Kidney capillary endothelial cell (primary cell): ENCODE data around the gene PDIA6.
A peak's percentile ranks its signal among the peaks of the same experiment; 100 is the strongest.

Experiments used
- DNase-seq: peaks from one replicate; pipeline ENCODE4 v3.0.0-alpha.2; 2018; ENCODE audit warnings: low spot score

Gene PDIA6

DNA sequence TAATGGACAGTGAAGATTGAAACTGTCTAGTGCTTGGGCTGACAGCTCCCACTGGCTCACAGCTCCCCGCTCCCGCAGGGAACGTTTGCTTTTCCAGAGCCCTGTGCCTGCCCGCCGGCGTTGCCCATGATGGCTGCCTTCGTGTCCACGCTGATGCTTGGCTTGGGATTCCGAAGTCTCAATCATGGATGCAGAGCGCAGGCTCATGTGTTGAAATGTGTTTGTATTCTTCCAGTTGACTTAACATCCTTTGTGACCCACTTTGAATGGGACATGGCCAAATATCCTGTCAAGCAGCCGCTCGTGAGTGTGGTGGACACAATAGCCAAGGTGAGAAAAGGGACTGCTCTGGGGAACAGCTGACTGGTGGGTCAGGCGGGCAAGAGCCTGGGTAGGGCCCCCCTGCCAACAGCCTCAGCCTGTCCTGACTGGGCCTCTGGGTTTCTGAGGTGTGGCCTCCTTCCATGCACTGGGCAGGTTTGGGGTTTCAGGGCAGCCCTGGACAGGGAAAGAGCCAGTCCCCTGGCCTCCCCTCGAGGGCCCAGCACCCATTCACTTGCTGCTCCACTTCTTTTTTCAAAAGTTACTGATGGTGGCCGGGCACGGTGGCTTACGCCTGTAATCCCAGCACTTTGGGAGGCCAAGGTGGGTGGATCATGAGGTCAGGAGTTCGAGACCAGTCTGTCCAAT lies 48.3 kb downstream of the PDIA6 start:
- DNase-seq, result no peak

DNA sequence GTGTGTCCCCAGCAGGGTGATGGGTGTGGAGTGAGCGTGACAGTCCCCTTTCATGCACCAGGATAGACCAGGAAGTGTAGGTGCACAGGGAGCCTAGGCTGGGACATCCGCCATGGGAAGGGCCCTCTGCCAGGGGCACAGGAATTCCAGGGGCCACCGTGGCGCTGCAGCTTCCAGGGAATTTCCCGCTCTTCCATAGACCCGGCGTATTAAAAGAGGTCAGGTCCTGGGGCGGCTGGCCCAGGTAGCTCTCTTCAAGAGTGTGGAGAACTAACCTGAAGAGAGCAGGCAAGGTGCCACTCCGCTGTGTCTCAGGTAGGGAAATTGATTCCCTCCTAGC lies 49.2 kb downstream of the PDIA6 start:
- no peak for DNase-seq

DNA sequence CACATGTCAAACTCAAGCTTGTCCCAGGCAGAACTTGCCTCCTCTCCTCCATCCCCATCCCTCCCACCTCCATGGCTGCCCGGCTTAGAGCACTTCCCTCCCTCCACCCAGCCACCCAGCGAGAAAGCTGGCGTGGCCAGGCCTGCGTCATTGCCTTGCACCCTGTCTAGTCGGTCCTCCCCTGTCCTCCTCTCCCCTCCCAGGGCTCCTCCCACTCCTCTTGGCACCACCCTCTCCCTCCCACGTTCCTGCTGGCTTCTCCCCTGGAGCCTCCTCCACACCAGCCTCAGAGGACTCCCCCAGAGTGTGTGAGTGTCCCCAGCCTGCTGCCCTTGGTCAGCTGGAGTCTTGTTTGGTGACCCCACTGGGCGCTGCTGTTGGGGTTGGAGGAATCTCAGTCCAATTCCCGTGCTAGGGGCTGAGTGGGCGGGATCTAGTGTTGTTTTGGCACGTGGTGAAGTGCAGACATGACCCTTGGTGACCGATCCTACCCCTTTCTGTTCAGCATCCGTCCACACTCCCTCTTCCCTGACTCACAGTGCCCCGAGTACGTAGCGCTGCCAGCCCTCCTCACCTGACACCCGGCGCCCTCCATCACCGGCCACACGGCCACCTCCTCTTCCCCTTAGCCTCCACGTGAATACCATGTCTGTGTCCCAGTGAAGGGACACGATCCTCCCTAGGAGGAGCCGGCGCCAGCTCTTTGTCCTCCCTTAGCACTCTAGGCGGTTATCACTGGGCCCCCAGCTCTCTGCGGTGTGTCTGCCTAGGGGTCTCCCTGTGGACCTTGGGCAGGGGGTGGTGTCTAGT lies 49.7 kb downstream of the PDIA6 start:
- DNase-seq, result no peak

DNA sequence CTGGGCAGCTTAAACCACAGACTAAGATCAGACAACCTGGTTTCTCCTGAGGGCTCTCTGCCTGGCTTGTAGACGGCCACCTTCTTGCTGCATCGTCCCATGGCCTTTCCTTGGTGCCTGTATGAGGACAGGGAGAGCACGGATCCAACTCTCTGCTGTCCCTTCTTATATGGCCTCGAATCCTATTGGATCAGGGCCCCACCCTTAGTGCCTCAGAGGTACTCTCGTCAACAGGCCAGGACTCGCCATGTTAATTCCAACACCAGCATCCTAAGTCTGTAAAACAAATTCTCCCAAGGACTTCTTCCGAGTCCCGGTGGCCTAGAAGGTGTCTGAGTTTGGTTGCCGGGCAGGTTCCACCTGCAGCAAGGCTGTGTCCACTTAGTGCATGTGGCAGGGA lies 51.0 kb downstream of the PDIA6 start:
- no peak for DNase-seq

DNA sequence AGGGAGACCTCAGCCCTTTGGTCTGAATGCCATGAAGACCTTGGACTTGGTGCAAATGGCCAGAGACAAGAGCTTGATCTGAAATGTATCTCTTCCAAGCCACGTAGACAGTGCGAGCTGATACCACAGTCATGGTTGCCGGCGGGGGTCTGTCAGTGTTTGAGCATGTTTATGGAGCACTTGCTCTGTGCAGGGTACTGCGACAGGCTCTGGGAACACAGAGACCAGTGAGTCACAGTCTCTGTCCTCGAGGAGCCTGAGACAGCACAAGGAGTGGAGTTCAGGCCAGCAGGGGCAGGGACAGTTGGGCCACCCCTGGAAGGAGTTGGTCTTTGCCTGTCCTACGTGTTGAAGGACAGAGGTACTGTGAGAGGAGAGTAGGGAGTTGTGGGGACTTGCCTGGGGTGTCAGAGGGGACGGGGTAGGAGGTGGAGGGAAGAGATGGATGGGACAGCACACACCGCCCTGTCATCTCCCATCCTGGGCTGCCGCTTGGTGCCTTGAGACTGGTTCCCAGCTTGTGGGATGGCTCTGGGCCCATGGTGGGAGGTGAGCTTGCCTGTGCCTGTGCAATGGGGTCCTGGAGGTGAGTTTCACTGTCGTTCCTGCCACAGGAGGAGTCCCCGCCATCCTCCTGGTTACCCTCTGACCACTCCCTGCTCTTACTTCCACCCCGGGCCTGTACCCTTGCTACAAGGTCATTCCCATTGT lies 51.6 kb downstream of the PDIA6 start:
- DNase-seq, result no peak

DNA sequence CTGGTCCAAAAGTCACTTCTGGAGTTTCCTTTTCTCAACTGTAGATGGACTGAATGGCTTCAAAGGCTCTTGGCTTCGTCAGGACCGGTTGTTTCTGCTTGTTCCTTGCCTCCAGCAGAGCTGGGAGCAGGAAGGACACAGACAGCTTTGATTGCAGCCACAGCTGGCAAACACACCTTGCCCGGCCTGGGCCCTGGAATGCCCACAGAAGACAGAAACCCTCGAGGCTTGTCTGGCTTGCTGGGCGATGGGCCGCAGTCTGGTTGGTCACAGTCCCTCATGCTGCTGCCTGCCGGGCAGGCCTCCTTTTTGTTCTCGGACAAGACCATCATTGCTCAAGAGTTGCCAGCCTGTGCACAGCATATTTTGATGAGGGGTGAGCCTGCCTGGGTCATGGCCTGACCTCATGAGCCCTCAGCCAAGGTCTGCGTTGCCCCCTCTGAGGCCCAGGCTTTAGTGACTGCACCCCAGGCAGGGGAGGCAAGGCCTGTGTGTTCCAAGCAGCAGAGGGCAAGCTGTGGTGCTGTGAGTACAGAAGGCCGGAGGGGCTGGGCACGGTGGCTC lies 53.4 kb downstream of the PDIA6 start:
- no peak for DNase-seq

DNA sequence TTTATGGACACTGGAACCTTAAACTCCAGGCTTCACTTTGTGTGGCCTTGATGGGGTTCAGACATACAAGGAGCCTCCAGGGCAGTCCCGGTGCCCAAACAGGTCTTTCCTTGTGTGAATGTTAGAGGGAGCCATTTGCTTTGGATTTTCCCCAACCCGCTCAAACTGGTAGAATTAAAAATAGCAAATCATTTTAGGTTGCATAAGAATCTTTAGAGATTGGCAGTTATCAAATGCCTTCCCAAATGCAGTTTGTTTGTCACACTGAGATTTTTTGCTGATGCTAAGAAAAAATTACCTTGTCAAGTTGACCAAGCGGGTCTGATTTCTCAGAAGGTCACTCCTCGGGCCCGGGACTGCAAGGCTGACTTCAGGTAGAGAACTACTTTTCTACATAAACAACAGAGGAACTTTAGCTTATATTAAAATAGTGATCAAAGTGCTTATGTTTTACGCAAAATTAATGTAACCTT lies 54.7 kb downstream of the PDIA6 start:
- DNase-seq, result no peak

DNA sequence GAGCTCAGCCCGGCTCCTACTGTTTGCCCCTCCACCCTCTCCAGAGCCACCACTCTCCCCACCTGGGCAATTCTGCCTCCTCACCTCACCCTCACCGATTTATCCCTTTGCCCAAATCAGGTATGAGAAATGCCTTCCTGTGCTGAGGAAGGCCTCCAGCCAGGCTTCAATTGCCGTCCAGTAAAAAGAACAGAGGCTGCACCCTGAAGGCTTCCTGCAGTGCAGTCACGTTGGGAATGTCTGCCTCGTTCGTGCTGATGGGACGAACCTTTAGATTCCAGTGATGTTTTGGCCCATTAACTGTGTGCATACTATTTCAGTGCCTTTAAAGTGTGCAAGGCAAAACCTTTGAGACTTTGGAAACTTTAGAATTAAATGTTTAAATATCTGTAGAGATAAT lies 57.0 kb downstream of the PDIA6 start:
- no peak for DNase-seq

DNA sequence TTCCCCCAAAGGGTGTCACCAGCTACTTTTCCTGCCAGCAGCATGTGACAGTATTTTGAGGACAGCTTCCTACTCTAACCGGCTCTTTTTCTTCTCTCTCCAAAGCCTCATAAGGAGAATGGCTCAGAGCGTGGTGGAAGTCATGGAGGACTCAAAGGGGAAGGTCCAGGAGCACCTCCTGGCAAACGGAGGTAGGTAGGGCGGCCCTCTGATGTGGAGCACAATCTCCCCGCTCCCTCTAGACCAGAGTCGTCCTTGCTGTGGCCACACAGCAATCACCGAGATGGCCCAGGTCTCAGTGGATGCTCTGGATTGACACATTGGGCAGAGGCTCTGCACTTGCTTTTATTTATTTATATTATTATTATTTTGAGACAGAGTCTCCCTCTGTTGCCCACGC lies 58.7 kb downstream of the PDIA6 start:
- DNase-seq, result no peak

DNA sequence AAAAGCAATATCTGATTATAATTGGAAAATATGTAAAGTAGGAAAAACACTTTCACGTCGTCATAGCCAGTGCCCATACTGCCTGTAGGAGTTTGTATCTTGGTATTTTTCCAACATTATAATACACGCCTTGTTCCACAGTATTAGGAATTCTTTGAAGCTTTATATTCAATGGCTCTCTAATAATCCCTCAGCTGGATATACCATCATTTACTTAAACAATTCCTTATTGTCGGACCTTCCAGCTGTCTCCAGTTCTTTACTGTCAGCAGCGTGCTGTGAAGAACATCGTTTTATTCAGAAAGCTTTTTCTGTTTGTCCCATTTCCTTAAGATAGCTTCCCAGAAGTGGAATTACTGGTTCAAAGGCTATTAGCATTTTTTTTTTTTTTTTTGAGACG lies 59.4 kb downstream of the PDIA6 start:
- no peak for DNase-seq

DNA sequence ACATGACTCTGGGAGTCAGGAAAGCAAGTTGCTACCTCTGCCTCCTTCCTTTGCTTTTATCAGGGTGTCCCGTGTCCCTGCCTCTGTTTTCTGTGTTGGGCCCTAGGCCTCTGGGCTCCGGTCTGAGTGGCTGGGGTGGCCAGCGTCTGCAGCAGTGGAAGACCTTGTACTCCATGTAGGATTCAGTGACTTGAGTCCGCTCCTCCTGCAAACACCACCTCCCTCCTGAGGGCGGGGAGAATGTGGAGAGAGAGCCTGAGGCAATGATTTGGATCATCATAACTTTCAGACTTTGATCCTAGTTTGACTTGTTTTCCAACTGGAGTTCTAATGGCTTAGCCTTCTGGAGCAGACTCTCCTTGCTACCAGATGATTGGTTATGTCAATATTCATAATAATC lies 60.3 kb downstream of the PDIA6 start:
- no peak for DNase-seq

DNA sequence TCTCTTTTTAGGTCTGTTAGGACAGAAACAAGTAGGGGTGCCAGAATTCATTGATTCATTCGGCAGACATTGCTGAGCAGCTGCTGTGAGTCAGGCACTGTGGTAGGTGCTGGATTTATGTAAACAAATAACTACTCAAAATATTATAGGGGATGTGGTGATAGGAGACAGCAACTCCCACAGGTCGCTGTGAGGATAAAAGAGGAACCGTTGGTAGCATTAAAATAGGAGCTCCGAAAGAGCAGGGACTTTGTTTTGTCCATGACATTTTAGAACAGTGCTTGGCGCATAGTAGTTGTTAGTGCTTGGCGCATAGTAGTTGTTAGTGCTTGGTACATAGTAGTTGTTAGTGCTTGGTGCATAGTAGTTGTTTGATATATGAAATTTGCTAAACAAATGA lies 62.0 kb downstream of the PDIA6 start:
- no peak for DNase-seq

DNA sequence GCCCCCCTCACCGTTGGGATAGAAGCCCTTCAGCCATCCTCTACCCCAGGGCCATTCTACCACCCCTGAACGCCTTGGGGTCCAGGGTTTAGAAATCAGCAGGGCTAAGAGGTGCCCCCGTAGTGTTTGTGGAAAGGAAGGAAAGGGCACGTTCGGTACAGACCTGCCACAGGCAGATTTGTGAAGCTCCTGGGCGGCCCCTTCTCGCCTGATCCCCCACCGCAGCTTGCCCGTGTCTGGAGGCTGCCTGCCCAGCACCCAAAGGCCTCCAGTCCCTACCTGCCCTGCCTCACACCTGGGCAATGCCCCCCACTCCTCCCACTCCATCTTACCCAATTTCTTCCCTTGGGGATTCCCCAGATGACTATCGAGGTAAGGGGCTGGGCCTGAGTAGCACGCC lies 69.9 kb downstream of the PDIA6 start:
- no peak for DNase-seq

DNA sequence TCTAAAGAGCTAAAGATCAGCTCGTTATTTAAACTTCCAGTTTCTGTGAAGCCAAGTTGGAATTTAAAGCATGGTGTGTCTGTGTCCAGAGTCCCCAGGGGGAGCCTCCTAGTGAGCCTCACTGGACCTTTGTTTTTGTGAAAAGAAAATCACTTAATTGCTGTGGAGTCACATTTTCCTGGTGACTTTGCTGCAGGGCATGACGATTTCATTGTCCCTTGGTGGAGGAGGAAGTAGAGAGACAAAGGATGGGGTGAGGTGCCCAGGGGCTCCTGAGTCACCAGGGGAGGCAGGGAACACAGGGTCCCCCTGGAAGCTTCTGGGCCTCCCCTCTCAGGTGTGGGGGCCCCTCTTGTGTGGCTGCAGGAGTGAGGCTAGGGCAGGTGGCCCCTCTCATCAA lies 71.4 kb downstream of the PDIA6 start:
- DNase-seq, result peak; percentile 48

DNA sequence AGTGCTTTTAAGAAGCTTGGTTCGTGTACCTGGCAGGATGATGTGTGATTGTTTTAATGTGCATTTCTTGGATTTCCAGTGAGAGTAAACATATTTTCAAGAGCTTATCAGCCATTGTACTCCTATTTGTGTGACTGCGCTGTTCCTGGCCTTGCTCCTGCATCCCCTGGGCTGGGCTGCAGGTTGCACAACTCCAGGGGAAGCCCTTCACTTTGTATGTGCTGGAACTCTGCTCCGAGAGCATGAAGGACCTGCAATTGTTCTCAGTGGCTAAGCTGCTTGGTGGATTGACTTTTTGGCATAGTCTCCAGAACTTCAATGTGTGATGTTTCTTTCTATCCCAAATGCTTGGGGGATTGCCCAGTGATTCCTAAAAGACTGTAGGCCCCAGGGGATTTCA lies 72.4 kb downstream of the PDIA6 start:
- DNase-seq, result no peak

DNA sequence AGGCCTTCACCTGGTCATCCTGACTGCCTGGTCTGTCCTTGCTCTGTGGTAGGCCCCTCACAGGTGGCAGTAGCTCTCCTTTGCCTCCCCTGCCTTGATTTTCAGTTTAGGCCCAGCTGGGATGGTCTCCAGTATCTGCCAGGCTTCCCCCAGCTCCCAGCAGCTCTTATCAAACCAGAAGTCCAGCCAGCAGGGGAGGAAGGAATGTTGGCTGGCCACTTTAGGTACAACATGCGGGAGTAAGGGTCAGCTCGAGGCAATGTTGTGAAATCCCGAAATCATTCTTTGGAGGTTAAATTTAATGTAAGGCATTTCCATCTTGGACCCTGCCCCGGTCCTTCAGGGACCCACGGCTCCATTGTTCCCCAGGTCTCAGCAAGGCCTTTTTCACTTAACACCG lies 74.4 kb downstream of the PDIA6 start:
- DNase-seq, result no peak

DNA sequence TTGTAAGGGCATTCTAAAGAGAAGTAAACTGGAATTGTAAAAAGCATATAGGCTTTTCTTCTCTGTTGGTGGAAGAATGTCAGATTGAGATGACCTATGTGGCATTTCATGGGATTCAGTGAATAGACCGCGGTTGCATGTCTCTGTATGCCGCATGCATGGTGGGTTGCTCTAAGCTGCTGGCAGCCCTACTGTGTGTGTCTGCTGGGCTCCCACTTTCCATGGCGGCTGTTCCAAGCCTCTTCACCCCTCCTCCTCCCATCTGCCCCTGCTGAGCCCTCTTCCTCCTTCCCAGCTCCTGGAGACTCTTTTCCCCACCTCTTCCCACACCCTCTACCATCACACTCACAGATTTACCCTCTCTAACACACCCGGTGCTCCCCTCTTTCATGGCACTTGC lies 78.6 kb downstream of the PDIA6 start:
- DNase-seq, result no peak

DNA sequence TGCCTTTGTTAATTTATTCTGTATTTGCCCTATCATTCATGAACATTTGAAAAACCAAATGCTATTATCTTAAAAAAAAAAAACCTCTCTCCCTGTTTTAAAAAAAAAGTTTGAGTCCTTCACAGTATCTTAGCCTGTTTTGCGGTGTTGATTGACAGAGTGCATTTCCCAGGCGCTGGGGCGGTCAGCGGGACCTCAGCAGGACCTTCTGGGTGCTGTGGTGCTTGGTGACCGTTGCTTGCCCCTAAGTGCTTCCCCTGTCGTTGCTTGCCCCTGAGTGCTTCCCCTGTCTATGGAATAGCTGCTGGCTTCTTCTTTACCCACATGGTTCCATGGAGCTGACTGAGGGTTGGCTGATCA lies 79.0 kb downstream of the PDIA6 start:
- DNase-seq, result no peak
